ENCODE results near the gene PCNP.
"Not testable (repeated sequence)": the region's sequence is repeated elsewhere in the genome, so short reads cannot be mapped to it uniquely, and the experiment has no call there.

PCNP gene

DNA sequence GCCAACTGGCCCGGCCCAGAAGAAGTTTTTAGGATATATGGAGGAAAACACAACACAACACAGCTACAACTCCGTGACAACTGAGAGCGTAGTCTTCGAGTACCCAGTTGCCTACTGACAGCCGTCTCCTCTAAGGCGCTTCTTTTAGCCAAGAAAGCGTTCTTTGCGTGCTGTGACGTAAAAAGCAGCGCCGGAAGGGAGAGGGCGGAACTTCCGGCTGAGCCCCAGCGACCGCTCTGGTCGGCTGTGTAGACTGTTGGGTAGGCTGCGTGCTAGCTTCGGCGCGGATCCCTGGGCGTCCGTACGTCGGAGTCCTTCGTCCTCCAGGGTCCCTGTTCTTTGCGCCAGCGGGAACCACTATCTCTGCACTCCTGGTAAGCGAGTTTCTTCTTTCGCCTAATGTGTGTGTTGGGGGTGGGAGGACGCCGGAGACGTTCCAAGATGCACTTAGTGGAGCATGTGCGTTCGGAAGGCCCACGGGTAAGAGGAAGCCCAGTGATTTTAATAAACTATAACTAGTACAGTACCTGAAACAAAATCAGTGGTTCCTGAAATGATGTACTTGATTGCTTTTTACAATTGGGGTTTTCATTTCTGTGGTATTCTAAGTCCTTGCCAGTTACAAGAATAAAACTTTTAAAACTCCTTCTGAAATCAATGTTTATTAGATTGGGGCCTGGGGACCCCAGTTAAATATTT lies 12.2 kb upstream of the PCNP start, which contains the start of gene TRMT10C:
Gene TRMT10C (plus strand): TSS at position 239 of the 699 bp plus-strand sequence. CDS start 2,914 bp downstream, outside the sequence.
- in situ Hi-C loops (cut with HindIII; ENCODE audit: low sequenced_read_pairs), result no loop called here

- in situ Hi-C loops (cut with HindIII; ENCODE audit: low sequenced_read_pairs), result no loop called here
These were observed 6.3 kb upstream of the PCNP start for GRCh38 chr3:101567528-101568317.

DNA sequence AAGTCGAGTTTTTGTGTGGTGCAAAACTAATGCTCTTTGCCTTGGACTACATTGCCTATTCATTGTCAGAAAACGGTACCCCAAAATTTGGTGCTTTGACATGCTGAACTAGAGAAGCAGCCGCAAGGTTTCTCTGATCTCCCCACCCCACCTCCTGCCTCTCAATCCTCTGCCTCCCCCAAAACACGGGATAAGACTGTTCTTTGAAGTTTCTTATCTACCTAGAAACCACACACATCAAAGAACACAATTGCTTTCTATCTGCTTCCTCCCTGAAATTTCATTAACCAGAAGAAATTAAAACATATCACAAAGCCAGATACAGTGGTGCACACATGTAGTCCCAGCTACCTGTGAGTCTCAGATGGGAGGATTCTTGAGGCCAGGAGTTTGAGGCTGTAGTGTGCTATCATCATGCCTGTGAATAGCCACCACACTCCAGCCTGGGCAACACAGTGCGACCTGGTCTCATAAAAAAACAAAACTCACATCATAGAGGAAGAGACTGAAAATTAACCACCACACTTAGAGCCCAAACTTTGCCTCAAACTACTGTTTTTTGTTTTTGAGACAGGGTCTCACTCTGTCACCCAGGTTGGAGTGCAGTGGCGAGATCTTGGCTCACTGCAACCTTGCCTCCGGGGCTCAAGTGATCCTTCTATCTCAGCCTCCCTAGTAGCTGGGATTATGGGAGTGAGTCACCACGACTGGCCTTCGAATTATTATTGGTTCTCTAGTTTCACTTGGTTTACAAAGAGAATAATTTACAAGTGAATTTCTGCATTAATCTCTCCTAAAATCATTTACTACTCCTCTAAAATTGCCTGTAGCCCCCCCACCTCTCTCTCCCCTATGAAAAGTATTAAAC lies 2.7 kb upstream of the PCNP start:
- in situ Hi-C loops (cut with HindIII; ENCODE audit: low sequenced_read_pairs), result no loop called here

- in situ Hi-C loops (cut with HindIII; ENCODE audit: low sequenced_read_pairs), result no loop called here
These were observed 570 bp downstream of the PCNP start for GRCh38 chr3:101574388-101575112.

- in situ Hi-C loops (cut with HindIII; ENCODE audit: low sequenced_read_pairs), result no loop called here
These were observed 3.3 kb downstream of the PCNP start for GRCh38 chr3:101577286-101577685.

DNA sequence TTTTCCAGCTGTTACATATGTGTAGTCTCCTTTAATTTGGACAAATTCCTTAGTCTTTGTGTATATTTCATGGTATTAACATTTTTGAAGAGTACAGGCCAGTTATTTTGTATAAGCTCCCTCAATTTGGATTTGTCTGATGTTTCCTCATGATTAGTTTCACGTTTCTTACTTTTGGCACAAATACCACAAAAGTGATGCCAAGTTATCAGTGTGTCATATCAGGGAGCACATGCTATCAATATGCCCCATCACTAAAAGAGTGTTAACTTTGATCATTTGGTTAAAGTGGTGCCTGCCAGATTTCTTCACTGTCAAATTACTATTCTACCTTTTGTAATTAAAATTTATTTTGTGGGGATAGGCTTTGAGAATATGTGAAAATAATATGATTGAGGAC lies 14.6 kb downstream of the PCNP start:
- in situ Hi-C loops (cut with HindIII; ENCODE audit: low sequenced_read_pairs), result no loop called here

GRCh38 chr3:101591071-101591470 lies 17.1 kb downstream of the PCNP start:
- in situ Hi-C loops (cut with HindIII; ENCODE audit: low sequenced_read_pairs), result no loop called here

- in situ Hi-C loops (cut with HindIII; ENCODE audit: low sequenced_read_pairs), result no loop called here
These were observed 28.8 kb downstream of the PCNP start for GRCh38 chr3:101602731-101603130.

DNA sequence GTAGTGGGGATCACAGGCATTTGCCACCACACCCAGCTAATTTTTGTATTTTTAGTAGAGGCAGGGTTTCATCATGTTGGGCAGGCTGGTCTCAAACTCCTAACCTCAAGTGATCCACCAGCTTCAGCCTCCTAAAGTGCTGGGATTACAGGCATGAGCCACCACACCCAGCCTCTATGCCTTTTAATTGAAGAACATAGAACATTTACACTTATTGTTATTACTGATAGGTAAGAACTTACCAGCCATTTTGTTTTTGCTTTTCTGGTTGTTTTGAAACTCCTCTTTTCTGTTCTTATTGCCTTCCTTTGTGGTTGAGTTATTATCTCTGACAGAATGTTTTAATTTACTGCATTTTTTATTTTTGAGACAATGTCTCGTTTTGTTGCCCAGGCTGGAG lies 29.2 kb downstream of the PCNP start:
- in situ Hi-C loops (cut with HindIII; ENCODE audit: low sequenced_read_pairs), result no loop called here

- in situ Hi-C loops (cut with HindIII; ENCODE audit: low sequenced_read_pairs), result not testable (repeated sequence)
These were observed 31.4 kb downstream of the PCNP start for GRCh38 chr3:101605398-101605797.

DNA sequence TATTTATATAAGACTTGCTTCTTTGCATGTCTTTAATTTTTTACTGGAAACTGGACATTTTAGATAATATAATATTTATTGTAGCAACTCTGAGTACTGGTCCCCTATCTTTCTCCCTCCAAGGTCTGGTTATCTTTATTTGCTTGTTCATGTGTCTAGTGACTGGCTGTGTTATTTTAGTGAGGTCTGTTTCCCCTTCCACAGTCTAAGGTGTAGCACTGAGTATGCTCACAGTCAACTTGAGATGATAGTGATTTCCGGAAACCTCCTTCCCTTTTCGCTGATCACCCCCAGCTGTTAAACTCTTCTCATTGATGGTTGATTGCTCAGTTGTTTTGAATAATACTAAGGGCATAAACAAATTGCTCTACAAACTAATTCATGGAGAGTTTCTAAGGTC lies 37.0 kb downstream of the PCNP start:
- in situ Hi-C loops (cut with HindIII; ENCODE audit: low sequenced_read_pairs), result no loop called here

DNA sequence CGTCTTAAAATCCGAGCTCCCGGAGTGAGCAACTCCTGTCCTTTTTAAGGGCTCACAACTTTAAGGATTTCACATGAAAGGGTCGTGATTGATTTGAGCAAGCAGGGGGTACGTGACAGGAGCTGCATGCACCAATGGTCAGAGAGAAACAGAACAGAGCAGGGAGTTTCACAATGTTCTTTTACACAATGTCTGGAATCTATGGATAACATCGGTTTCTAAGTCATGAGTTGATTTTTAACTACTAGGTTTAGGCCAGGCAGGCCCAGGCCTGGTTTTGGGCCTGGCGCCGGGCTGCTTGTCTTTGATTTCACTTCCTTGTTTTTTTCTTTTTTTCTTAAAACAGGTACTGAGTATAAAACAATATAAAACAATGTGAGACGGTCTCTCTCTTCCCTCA lies 39.0 kb downstream of the PCNP start:
- in situ Hi-C loops (cut with HindIII; ENCODE audit: low sequenced_read_pairs), result not testable (repeated sequence)

GRCh38 chr3:101615525-101615924 lies 41.5 kb downstream of the PCNP start:
- in situ Hi-C loops (cut with HindIII; ENCODE audit: low sequenced_read_pairs), result no loop called here

- in situ Hi-C loops (cut with HindIII; ENCODE audit: low sequenced_read_pairs), result no loop called here
These were observed 43.5 kb downstream of the PCNP start for GRCh38 chr3:101617478-101617877.

GRCh38 chr3:101618726-101619125 lies 44.7 kb downstream of the PCNP start:
- in situ Hi-C loops (cut with HindIII; ENCODE audit: low sequenced_read_pairs), result no loop called here

GRCh38 chr3:101619734-101620133 lies 45.8 kb downstream of the PCNP start:
- in situ Hi-C loops (cut with HindIII; ENCODE audit: low sequenced_read_pairs), result no loop called here

GRCh38 chr3:101623656-101624055 lies 49.7 kb downstream of the PCNP start:
- in situ Hi-C loops (cut with HindIII; ENCODE audit: low sequenced_read_pairs), result no loop called here

- in situ Hi-C loops (cut with HindIII; ENCODE audit: low sequenced_read_pairs), result no loop called here
These were observed 50.9 kb downstream of the PCNP start for GRCh38 chr3:101624857-101625256.

DNA sequence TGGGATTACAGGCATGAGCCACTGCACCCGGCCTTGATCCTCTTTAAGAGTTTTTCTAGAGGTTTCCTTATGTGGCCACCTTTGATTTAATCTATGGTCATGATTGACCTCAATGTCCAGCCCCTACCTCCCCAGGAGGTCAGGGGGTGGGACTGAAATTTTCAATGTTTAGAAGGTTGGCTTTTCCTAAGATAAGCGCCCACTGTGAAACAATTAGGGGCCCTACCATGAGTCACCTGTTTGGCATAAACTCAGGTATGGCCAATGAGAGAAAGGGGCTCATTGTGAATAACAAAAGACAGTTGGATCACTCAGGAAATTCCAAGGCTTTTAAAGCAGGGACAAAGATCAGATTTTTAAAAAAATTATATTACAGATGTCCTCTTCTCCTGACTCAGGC lies 51.9 kb downstream of the PCNP start:
- in situ Hi-C loops (cut with HindIII; ENCODE audit: low sequenced_read_pairs), result no loop called here

- in situ Hi-C loops (cut with HindIII; ENCODE audit: low sequenced_read_pairs), result no loop called here
These were observed 55.2 kb downstream of the PCNP start for GRCh38 chr3:101629219-101629618.

All from endothelial cell of hepatic sinusoid (primary cell).